ENCODE data around the gene SDF4.

SDF4 gene

GRCh38 chr1:1229770-1230169, 2.0 kb downstream of the SDF4 start:
- no peak for DNase-seq (ENCODE audit: low read depth in 2 of 2)

GRCh38 chr1:1228596-1229321, 3.0 kb downstream of the SDF4 start:
- no peak for DNase-seq (ENCODE audit: low read depth in 2 of 2)

- DNase-seq (ENCODE audit: low read depth in 2 of 2): no peak
These were observed 3.6 kb downstream of the SDF4 start for GRCh38 chr1:1228187-1228586.

GRCh38 chr1:1227386-1227785, 4.4 kb downstream of the SDF4 start:
- no peak for DNase-seq (ENCODE audit: low read depth in 2 of 2)

- no peak for DNase-seq (ENCODE audit: low read depth in 2 of 2)
These were observed 5.0 kb downstream of the SDF4 start for GRCh38 chr1:1226566-1227362.

GRCh38 chr1:1225913-1226312, 5.9 kb downstream of the SDF4 start:
- DNase-seq (ENCODE audit: low read depth in 2 of 2): no peak

GRCh38 chr1:1225238-1225845, 6.5 kb downstream of the SDF4 start:
- DNase-seq (ENCODE audit: low read depth in 2 of 2): no peak

GRCh38 chr1:1223891-1224290, 7.9 kb downstream of the SDF4 start:
- DNase-seq (ENCODE audit: low read depth in 2 of 2): no peak

- no peak for DNase-seq (ENCODE audit: low read depth in 2 of 2)
These were observed 8.5 kb downstream of the SDF4 start for GRCh38 chr1:1223321-1223720.

- no peak for DNase-seq (ENCODE audit: low read depth in 2 of 2)
These were observed 9.1 kb downstream of the SDF4 start for GRCh38 chr1:1222575-1223225.

GRCh38 chr1:1221887-1222574, 9.8 kb downstream of the SDF4 start:
- no peak for DNase-seq (ENCODE audit: low read depth in 2 of 2)

- no peak for DNase-seq (ENCODE audit: low read depth in 2 of 2)
These were observed 11.6 kb downstream of the SDF4 start for GRCh38 chr1:1220197-1220596.

- no peak for DNase-seq (ENCODE audit: low read depth in 2 of 2)
These were observed 12.5 kb downstream of the SDF4 start for GRCh38 chr1:1219341-1219740.

GRCh38 chr1:1218524-1219200, 13.1 kb downstream of the SDF4 start:
- no peak for DNase-seq (ENCODE audit: low read depth in 2 of 2)

GRCh38 chr1:1217621-1218523, 13.9 kb downstream of the SDF4 start:
- no peak for DNase-seq (ENCODE audit: low read depth in 2 of 2)

- DNase-seq (ENCODE audit: low read depth in 2 of 2): no peak
These were observed 14.8 kb downstream of the SDF4 start for GRCh38 chr1:1216770-1217620.

GRCh38 chr1:1215881-1216605, 15.8 kb downstream of the SDF4 start:
- DNase-seq (ENCODE audit: low read depth in 2 of 2): no peak

- DNase-seq (ENCODE audit: low read depth in 2 of 2): no peak
These were observed 16.6 kb downstream of the SDF4 start for GRCh38 chr1:1215080-1215676.
